ENCODE results near the gene PITPNC1.
"Not testable (repeated sequence)": the region's sequence is repeated elsewhere in the genome, so short reads cannot be mapped to it uniquely, and the experiment has no call there.

The PITPNC1 gene

GRCh38 chr17:67680445-67681224 lies 303.6 kb downstream of the PITPNC1 start:
- no peak for DNase-seq (ENCODE audit: low read depth in 3 of 3)

DNA sequence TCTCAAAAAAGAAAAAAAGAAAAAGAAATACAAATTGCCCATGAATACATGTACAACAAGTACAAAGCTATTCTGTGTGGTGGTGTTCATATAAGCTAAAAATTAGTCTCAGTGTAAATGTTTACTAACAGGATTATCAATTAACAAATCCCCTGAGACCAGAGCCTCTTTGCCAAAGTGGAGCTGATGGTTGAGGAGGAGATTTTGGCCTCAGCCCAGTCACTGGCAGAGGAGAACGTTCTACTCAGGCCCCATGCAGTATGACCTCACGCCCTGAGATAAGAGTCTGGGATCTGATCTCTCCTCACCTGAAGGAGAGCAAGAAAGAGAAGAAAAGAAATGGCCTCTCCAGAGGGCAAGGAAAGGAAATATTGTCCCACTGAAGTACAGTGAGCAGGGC lies 305.1 kb downstream of the PITPNC1 start:
- DNase-seq (ENCODE audit: low read depth in 3 of 3), result no peak

DNA sequence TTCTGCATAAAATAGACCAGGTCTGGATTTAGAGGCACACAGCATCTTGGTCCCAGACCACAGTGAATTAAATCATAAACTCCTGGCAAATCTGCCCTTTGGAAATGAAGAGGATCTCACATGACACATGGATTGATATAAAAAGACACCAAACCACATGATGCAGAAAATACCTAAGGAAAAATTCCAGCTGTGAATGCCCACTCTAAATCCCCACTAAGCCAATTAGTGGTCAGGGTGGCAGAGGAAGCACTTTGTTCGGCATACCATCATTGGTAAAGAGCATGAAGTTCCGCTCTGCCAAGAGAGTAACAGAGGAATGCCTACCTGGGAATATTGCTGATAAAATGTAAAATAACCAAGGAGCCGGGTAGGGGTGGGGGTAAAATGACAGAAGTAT lies 308.3 kb downstream of the PITPNC1 start:
- DNase-seq (ENCODE audit: low read depth in 3 of 3), result no peak

DNA sequence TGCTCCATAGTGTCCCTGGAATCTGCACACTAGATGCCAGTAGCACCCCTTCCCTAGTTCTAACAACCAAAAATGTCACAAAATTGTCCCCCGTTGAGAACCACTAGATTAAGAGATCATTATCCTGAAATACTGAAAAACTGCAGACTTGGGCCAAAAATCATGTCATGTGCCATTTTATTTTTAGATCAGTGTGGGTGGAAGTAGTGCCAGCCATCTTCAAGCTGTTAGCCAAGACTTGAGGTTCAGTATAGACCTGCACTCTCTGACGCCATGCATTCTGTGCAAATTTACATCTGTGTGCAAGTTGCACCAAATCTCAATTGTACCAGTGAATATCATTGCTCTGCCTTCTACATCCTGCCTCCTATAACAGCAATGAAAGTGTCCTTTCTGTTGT lies 309.2 kb downstream of the PITPNC1 start:
- DNase-seq (ENCODE audit: low read depth in 3 of 3), result no peak

DNA sequence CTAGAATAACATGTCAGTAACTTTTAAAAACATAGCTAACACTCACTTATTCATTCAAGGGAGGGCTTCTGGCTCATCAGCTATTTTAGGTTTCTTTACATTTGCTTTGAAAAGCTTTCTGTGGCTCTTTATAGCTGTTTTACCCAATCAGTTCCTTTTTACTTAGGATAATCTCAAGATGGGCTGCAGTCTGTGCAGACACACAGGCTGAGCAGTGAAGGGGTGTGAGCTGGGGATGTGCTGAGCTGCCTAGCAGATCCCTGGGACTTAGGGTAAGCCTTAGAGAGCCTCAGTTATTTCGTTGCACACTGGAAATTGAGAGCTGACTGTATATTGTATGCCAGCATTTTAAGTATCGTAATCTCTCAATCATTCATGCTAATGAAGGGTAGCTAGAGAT lies 310.4 kb downstream of the PITPNC1 start:
- no peak for DNase-seq (ENCODE audit: low read depth in 3 of 3)

GRCh38 chr17:67689534-67690177 lies 312.6 kb downstream of the PITPNC1 start:
- peak; percentile 1 to 36 (median 22) for DNase-seq (ENCODE audit: low read depth in 3 of 3)

DNA sequence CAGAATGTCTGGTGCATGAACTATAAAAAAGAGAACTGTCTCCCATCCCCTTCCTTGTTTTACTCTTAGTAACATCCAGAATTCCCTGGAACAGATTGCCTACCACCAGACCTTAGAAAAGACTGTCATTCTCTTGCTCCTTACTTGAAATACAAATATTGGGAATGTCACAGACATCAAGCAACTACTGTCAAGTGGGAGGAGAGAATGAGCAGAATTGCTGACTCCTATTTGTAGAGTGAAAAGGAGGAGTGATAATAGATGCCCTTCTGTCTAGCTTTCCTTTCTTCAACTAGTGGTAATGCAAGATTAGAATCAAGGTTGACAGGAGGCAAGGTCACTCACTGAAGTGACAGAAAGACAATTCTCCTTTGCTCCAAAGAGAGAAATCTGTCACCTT lies 316.7 kb downstream of the PITPNC1 start:
- no peak for DNase-seq (ENCODE audit: low read depth in 3 of 3)

DNA sequence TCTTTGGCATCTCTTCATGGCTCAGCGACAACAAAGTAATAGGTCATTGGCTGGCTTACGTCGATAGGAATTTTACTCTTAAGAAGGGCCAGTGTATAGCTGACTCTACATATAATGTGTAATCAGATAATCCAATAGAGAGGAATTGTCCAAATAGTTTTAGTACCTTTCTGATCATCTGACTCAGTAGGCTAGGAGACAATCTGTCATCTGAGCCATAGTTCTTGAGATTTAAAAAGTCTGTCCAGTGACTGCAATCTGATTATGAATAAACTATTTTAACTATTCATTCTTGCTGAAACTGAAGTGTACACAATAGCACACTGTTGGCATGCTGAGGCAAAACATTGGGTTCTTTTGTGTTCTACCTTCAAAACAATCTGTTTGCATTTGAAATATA lies 319.3 kb downstream of the PITPNC1 start:
- no peak for DNase-seq (ENCODE audit: low read depth in 3 of 3)

GRCh38 chr17:67696853-67697498 lies 319.9 kb downstream of the PITPNC1 start:
- no peak for DNase-seq (ENCODE audit: low read depth in 3 of 3)

DNA sequence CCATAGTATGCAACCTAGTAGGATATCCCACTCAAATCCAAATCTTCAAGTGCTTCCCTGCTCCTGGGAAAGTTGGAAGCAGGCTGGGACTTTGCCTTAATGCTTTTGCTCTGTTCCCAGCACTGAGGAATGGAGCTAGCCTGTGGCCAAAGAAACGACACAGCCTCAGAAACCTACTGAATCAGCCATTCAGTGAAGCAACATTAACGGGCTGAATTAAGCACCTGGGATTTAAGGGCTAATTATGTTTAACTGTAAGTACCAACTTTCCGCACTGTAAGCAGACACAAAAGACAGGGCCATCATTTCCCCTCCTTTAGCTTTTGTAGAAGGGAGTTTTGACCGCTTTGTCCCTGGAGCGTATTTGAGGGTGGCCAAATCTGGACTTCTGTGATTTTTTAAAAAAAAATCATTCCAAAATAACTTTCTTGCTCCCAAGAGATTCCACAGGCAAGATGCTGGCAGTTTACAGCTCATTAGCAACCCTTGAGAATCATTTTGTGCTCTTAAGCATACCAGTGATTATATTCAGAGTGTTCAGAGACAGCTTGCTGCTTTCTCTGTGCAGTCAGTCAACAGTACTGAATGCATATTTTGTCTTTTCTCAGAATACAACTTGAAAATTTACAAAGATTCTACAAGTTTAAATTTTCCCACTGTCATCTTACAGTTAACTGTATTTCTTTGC lies 323.1 kb downstream of the PITPNC1 start:
- no peak for DNase-seq (ENCODE audit: low read depth in 3 of 3)

- no peak for DNase-seq (ENCODE audit: low read depth in 3 of 3)
These were observed 323.6 kb downstream of the PITPNC1 start for GRCh38 chr17:67700725-67701119.

DNA sequence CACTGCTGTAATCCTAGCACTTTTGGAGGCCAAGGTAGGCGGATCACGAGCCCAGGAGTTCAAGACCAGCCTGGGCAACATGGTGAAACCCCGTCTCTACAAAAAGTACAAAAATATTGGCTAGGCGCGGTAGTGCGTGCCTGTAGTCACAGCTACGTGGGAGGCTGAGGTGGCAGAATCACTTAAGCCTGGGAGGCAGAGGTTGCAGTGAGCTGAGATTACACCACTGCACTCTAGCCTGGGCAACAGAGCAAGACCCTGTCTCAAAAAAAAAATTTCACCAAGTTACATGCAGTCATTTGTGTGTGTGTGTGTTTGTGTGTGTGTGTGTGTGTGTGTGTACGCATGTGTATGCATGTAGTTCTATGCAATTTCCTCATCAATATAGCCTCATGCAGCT lies 325.8 kb downstream of the PITPNC1 start:
- DNase-seq (ENCODE audit: low read depth in 3 of 3), result not testable (repeated sequence)

DNA sequence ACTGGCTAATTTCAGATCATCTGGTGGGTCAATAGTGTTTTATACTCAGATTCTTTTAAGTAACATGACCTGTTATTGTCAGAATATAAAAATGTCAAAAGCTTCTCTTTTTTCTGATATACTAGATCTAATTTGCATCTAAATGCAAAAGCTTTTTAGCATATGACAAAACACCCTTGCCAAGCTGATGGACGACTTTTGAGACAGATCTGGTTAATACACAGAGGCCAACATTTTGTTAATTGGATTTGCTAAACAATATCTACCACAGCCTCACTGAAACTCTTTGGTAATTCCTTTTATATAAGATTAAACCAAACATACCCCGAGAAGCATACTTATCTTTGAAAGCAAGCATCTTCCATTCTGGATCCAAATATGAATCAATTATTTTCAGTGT lies 330.4 kb downstream of the PITPNC1 start:
- no peak for DNase-seq (ENCODE audit: low read depth in 3 of 3)

DNA sequence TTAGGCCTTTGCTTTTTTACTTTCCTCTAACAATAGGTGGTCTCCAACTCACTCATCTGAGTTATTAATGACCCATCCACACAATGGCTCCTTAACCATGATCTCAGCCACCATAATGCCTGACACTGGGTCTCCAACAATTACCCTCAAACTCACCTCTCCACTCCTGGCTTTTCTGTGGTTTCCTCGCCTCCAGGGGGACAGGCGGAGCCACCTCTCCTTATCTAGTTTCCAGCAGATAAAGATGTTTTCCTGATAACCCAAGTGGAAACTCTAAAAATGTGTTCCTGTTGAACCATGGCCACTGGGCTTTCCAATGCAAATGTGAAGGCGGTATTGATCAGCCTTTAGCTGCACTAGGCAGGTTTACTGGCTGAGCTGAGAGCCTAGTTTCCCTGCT lies 331.3 kb downstream of the PITPNC1 start:
- no peak for DNase-seq (ENCODE audit: low read depth in 3 of 3)

DNA sequence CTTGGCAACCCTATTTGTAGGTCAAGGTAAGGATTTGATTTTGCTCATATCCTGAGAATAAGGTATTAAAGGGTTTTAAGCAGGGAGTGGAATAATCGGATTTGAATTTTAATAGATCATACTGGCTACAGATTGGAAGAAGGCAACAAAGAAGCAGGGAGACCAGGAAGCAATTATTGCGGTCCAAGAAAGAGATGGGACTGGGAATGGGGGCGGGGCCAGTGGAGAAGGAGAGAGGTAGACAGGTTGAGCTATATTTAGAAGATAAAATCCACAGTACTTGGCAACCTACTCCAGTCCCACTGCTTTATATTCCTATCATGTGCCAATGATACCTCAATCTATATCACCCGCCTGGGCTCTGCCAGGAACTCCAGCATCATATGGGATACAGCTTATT lies 334.8 kb downstream of the PITPNC1 start:
- no peak for DNase-seq (ENCODE audit: low read depth in 3 of 3)

DNA sequence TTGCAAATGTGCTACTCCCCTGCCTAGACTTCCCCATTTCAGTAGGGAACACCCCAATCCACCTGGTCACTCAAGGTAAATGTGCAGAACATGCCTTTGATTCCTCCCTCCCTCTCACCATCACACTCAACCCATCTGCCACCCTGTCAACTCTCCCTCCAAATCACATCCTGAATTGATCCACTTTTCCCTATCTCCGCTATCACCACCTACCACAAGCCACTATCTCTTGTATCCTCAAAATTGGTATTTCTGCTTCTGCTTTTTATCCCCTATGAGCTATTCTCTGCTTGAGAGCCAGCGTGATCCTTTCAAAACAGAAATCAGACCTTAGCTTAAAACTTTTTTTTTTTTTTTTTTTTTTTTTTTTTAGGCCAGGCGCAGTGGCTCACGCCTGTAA lies 335.3 kb downstream of the PITPNC1 start:
- DNase-seq (ENCODE audit: low read depth in 3 of 3), result no peak

- no peak for DNase-seq (ENCODE audit: low read depth in 3 of 3)
These were observed 336.1 kb downstream of the PITPNC1 start for GRCh38 chr17:67713169-67713568.

DNA sequence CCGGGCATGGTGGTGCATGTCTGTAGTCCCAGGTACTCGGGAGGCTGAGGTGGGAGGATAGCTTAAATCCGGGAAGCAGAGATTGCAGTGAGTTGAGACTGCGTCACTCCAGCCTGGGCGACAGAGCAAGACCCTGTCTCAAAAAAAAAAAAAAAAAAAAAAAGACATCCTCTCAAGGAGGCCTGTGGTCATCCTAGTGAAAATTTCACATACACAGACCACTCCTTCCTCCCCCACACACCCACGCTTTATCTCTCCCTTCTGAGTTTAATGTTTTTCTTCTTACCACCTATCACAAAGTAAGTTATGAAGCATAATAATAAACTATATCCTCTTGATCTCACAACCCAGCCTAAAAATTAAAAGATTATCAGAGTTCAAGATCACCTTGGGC lies 339.3 kb downstream of the PITPNC1 start:
- DNase-seq (ENCODE audit: low read depth in 3 of 3), result no peak

DNA sequence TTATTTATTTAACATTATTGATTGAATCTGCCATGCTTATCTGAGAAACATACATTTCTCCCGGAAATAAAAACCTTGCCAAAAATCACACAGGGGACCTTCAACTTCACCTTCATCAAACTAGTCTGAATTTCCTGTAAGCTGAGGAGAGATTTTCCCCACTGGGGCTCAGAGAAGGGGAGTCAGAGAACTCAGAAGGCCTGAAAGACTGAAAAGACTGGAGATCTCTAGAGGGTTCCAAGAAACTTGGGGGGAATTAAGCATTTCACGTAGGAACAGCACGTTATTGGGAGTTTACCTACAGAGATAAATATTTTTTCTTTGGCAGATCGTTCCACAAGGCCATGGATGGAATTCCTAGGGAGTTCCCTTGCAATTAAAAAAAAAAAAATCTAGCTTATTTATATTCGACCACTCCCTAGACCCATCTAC lies 340.1 kb downstream of the PITPNC1 start:
- no peak for DNase-seq (ENCODE audit: low read depth in 3 of 3)

- DNase-seq (ENCODE audit: low read depth in 3 of 3), result peak; percentile 98 to 99 (median 99)
These were observed 340.7 kb downstream of the PITPNC1 start, which contains the start of gene NOL11 for GRCh38 chr17:67717624-67718324. TSS of gene NOL11 (plus strand) at chr17:67717936. CDS start at chr17:67717948, 12 bp downstream.

DNA sequence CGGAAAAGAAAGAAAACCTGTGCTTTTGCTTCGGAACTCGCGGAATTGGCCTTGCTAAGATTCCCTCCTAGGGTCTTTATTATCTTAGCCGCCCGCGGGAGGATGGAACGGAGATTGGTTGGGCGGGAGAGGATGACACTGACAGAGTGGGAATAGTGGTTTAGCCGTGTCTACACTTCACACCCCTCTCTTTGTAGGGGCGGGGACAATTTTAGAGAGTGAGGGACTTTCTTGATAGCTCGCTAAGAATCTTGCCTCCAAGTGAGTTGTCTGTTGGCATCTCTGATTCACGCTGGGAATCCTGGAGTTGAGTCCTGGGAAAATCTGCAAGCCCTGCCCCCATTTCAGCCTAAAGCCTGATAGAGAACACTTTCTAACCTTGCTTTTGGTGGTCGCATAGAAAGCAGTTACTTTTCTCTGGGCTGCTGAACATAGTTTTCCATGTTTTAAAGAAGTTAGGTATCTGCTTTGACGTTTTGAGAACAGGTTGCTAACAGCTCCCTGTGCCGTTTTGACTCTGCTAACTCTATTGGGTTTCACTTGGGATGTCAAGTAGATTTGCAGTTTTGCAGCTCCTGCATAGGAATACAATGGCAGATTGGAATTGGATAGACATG lies 341.4 kb downstream of the PITPNC1 start:
- DNase-seq (ENCODE audit: low read depth in 3 of 3), result peak; percentile 12 to 32 (median 17)

Data from stimulated activated CD4-positive, alpha-beta T cell treated with anti-CD3 and anti-CD28 coated beads, TNF-alpha, amount 100 ng/mL, for 24 hours (primary cell).